ENCODE results near the gene HHIP.
"Not testable (repeated sequence)": the region's sequence is repeated elsewhere in the genome, so short reads cannot be mapped to it uniquely, and the experiment has no call there.

Gene HHIP

DNA sequence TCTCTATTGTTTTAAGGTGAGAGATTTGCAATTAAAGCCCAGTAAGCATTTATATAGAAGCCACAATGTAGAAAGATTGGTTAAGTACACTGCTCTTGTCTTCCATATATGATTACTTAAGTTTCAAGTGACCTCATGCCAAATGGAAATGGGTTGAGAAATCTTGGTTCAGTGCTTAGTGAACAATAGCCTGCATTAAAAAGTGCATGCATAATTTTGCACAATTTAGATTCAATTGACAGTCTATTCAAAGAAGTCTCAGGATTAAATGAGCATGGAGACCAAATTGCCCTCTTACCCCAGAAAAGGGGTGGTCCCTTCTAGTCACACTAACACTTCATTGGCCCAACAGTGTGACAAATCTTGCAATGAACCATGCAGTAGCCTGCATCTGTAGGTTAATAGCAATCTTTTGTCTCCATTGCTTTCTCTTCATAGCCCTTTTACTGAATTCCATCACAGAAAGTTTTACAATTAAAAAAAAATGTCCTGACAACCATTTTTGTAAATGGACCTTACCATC is 93.6 kb downstream of the HHIP start:
- no peak for DNase-seq (ENCODE audit: insufficient read length, low spot score)
- no peak for FAIRE-seq

DNA sequence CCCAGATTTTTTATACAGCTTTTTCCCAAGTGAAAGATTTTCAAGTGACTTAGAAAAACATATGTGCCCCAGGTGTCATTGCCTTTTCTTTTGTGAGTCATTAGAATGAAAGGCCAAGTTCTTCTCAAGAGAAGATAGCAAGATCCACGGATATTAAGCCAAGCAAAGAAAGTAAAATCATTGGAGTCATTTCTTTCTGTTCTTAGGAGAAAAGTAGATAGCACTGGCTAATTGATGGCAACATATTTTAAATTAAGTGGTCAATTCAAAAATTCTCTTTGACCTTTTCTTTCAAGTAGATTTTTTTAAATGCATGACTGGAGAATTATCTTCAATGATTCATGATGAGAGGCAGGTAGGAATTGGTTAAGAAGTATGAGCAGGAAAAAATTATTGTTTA is 94.4 kb downstream of the HHIP start:
- no peak for FAIRE-seq
- no peak for DNase-seq (ENCODE audit: insufficient read length, low spot score)

DNA sequence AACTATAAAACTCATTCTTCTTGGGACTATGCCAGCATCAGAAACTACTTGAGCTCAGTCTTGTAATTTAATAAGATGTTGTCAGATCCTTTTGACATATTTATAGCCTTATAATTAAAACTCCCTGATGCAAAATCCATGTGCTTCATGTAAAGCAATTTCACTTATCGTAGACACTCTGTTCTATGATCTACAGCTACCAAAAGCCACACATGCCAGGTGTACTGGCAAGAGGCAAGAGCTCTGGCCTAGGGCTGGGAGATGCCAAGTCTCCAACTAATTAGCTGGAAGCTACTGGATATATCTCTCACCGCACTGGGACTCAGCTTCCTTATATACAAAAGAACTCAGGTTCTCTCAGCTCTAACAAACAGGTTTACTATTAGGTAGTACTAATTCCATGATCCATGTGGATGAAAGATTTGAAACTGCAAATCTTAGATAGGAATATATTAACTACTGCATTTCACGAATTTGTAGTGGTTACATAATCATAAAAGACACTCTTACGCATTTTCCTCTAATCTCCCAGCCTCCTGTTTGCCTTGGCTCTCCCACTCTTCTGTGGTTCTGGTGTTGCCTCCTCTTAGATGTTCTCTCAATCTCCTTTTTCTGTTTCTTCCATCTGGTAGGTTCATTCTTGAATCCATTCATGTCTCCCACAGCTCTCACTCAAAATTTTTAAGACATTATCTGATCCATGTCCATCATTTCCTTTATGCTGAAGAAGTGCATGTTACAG is 103.0 kb downstream of the HHIP start:
- FAIRE-seq (no peak), DNase-seq (ENCODE audit: insufficient read length, low spot score) (no peak)

DNA sequence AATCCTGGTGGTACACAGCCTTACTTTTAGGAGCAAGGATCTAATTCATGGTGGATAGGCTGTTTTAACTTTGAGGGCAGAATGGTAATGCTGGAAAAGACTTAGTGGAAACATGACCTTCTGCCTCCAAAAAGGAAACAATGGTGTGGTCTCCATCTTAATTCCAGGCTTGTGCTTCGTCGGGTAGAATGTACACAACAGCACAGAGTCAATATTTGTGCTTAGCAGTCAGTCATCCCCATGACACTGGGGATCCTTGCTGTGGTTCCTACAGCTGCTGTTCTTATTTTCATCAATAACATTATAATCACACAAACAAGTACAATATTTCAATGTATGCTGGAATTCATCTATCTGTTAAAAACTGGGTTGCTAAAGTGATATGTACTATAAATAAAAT is 104.4 kb downstream of the HHIP start:
- DNase-seq (ENCODE audit: insufficient read length, low spot score) (no peak), FAIRE-seq (no peak)

DNA sequence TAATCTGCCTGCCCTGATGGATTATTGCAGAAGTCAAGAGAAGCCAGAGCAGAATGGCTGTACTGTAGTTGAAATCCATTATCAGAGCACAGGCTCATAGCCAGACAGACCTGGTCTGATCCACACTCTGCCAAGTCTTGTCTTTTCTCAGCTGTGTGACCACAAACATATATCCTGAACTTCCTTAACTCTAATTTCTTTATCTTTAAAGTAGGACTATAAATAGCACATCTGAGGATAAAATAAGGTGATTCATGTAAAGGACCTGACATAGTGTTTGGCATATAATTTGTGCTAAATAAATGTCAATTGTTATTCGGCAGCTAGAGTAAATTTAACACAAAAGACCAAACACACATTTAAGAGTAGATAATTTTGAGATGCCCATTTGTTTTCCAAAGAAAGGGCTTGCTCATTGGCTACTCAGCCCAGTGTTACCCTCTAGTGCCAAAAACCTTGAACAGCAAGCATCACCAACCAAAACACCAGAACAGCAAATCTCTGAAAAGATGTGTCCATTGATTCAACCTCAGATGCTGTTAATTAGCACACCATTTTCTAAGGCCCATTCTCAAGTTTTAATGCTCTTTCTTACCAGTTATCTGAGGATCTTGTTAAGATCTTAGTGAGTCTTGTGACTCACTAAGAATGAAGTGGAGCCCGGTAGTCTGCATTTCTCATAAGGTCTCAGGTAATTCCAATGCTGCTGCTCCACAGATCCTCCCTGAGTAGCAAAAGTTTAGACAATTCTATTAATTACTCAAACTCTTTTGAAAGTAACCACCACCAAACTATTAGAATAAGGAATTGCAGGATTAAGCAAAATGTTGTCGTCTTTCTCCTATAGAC is 108.8 kb downstream of the HHIP start:
- no peak for FAIRE-seq
- DNase-seq (ENCODE audit: insufficient read length, low spot score), result no peak

DNA sequence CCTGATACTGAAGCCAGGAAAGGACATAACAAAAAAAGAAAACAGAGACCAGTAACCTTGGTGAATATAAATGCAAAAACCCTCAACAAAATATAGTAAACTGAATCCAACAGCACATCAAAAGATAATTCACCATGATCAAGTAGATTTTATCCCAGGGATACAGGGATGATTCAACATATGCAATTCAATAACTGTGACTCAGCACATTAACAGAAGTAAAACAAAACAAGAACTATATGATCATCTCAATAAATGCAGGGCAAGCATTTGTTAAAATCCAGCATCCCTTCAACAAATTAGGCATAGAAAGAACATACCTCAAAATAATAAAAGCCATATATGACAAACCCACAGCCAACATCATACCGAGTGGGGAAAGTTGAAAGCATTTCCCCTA is 112.0 kb downstream of the HHIP start:
- DNase-seq (ENCODE audit: insufficient read length, low spot score) (no peak), FAIRE-seq (peak; percentile 26)

DNA sequence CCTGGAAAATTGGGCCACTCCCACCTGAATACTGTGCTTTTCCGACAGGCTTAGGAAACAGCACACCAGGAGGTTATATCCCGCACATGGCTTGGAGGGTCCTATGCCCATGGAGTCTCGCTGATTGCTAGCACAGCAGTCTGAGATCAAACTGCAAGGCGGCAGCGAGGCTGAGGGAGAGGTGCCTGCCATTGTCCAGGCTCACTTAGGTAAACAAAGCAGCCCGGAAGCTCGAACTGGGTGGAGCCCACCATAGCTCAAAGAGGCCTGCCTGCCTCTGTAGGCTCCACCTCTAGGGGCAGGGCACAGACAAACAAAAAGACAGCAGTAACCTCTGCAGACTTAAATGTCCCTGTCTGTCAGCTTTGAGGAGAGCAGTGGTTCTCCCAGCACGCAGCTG is 122.9 kb downstream of the HHIP start:
- not testable (repeated sequence) for DNase-seq (ENCODE audit: insufficient read length, low spot score); FAIRE-seq

DNA sequence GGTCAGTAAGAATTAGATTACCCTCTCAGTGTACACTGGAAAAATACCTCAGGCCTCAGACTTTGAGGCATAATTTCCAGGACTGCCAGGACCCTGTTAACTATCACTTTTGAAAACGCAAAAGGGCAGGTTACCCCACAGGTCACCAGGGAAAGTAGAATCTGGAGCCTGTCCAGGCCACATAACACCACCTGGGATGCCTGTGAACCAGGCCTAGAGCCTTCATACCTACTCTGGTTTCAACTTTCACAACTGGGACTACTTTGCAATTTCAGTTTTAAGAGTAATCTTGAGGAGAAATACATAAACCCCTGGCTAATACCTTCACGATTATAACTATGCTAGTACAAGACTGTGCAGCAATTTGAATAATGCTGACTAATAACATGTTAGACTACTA is 132.4 kb downstream of the HHIP start:
- FAIRE-seq (no peak), DNase-seq (ENCODE audit: insufficient read length, low spot score) (no peak)

DNA sequence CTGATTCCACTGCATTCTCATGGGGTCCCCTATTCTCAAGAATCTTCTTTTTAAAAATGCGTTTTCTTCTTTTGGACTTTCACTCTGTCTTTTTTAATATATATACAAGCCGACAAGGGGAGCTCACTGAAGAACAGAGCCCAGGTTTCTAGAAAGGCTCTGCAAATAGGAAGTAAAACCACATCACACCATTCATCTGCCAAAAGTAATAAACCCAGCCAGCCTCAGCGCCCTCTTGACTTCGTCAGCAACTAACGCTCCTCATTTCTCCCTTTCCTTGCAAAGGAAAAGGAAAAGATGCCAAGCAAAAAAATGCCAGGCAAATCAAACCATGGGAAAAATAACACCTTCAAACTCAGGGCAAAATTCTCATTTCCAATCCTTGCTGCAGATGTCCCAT is 136.4 kb downstream of the HHIP start:
- FAIRE-seq, result no peak
- no peak for DNase-seq (ENCODE audit: insufficient read length, low spot score)

DNA sequence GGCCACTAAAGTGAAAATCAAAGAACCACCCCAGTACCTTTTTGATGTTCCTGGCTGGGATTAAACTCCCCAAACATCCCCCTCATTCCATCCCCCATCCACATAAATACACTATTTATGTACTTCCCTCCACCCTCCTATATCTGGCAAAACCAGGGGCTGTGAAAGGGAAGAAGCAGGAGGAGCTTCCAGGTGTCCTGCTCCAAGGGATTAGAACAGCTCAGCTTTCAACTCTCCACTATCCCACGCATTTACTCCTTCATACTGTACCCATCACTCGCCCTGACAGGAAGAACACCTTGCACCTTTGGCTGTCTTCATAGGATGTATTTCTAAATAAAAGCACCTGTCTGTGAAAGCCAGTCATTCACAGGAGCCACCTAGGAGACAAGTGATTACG is 140.0 kb downstream of the HHIP start:
- DNase-seq (ENCODE audit: insufficient read length, low spot score) (no peak), FAIRE-seq (no peak)

DNA sequence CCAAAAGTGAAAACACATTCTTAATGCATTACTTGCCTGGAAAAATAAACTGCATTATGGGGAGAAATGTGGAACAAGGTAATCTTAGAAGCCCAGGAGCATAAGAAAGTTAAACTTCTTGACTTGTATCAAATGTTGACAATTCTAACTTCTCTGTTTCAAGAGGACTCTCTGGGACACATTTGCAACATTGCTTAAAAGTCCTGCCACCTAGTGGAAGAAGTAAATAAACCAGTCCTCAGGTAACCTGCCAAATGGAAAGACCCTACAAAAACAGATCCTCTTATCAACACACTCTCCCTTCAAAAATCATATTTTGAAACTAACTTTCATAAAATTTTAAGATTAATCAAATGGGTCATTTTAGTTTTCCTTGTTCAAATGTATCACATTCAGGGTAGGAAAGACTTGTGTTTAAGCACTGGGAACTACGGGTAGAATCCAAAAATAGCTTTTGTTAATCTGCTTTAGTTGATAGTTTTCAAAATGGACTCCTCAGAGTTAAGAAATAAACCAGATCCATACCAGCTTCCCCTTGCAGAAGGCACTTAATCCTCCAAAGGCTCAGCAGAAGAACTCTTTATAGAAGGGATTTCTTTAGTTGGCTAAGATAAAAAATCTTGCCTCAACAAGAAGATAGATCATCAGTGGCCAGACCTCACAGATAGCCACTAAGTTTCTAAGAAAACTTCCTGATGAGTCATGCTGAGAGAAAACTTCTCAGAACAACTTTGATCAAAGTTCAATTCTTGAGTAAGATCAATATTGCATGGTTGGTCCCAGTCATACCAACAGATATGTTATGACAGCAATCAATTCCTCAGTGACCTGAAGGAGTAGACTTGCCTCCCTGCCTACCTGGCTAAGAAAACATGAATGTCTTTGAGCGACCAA is 141.7 kb downstream of the HHIP start:
- DNase-seq (ENCODE audit: insufficient read length, low spot score), result peak; percentile 34
- no peak for FAIRE-seq

DNA sequence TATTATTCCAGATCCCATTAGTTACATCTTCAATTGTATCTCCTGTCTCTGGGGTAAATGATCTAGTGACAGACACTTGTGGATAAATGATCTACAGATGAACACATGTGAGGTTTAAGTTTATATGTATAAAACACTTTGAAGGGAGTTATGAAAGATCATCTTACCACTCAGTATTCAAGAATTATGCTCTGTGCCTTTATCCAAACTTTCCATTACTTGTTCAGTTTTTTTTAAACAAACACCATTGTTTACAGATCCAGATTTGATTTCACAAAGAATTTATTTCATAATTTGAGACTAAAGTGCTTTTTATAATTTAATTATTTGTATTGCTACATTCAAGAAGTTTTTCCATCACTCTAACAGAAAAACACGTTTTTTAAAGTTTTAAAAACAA is 142.5 kb downstream of the HHIP start:
- DNase-seq (ENCODE audit: insufficient read length, low spot score) (no peak), FAIRE-seq (no peak)

DNA sequence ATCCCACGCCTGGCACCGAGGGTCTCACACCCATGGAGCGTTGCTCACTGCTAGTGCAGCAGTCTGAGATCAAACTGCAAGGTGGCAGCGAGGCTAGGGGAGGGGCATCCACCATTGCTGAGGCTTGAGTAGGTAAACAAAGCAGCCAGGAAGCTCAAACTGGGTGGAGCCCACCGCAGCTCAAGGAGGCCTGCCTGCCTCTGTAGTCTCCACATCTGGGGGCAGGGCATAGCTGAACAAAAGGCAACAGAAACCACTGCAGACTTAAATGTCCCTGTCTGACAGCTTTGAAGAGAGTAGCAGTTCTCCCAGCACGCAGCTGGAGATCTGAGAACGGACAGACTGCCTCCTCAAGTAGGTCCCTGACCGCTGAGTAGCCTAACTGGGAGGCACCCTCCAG is 146.0 kb downstream of the HHIP start:
- DNase-seq (ENCODE audit: insufficient read length, low spot score); FAIRE-seq: not testable (repeated sequence)

All from HTR-8/SVneo (cell line).